ENCODE results near the gene TRIM33. TPM values are rescaled to one million over a fixed set of nuclear protein-coding genes. Genes with fewer than 3 reads are reported as not detected.
A peak's percentile ranks its signal among the peaks of the same experiment; 100 is the strongest.

The TRIM33 gene
- 12.2 and 17.4 TPM in 2 replicates for polyA plus RNA-seq (2011; rRNA removed)
- polyA minus RNA-seq (2011; rRNA and poly(A)+ RNA removed), result 12.9 and 16.8 TPM in 2 replicates

- DNase-seq (ENCODE audit: low read depth), result peak; percentile 62
- Histone ChIP-seq H3K4me3 (ENCODE audit: low read depth, low read length) (peak within 1 kb of the TSS; percentile 97), H3K27me3 (ENCODE audit: control insufficient read depth, insufficient read depth, low read length) (no peaks in the 10 kb centered on the region), H3K36me3 (ENCODE audit: control insufficient read depth, insufficient read depth, low read length) (no peaks in the 10 kb centered on the region)
- TF ChIP-seq, protein P1, sequence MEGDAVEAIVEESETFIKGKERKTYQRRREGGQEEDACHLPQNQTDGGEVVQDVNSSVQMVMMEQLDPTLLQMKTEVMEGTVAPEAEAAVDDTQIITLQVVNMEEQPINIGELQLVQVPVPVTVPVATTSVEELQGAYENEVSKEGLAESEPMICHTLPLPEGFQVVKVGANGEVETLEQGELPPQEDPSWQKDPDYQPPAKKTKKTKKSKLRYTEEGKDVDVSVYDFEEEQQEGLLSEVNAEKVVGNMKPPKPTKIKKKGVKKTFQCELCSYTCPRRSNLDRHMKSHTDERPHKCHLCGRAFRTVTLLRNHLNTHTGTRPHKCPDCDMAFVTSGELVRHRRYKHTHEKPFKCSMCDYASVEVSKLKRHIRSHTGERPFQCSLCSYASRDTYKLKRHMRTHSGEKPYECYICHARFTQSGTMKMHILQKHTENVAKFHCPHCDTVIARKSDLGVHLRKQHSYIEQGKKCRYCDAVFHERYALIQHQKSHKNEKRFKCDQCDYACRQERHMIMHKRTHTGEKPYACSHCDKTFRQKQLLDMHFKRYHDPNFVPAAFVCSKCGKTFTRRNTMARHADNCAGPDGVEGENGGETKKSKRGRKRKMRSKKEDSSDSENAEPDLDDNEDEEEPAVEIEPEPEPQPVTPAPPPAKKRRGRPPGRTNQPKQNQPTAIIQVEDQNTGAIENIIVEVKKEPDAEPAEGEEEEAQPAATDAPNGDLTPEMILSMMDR (IDR thresholded peaks at IDR 0.05; ENCODE audit: insufficient read depth, low read depth, low read length), result no peak
- ChIA-PET CTCF (interaction anchor here (1.8 kb wide), 1 partner anchor 165 kb away, joined by 7 read pairs; no protein-coding TSS in a partner anchor), POLR2A (no interaction called here)
These were observed at the start of gene TRIM33 for GRCh38 chr1:114511032-114511785. TSS of gene TRIM33 (minus strand) at chr1:114511203. CDS start at chr1:114511076, 127 bp downstream.

DNA sequence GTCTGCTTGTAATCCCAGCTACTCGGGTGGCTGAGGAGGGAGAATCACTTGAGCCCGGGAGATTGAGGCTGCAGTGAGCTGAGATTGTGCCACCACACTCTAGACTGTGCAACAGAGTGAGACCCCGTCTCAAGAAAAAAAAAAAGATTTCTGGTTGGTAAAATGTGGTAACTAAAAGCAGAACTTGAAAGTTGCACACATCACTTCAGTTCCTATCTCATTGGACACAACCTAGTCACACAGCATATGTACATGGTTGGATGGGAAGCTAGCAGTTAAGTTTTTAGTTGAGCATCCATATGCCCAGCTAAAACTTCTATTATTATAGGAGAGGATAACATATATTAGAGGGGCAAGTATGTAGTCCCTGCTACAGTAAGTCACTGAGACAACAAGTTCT lies 48.4 kb upstream of the TRIM33 start:
- H3K4me3 ChIP-seq (ENCODE audit: low read depth, low read length), result no peak overlapping the region
- TF ChIP-seq, protein P1 (IDR thresholded peaks at IDR 0.05; ENCODE audit: insufficient read depth, low read depth, low read length), result no peak
- no peaks in the 10 kb centered on the region for H3K36me3 ChIP-seq (ENCODE audit: control insufficient read depth, insufficient read depth, low read length)
- POLR2A ChIA-PET, result no interaction called here
- H3K27me3 ChIP-seq (ENCODE audit: control insufficient read depth, insufficient read depth, low read length), result no peaks in the 10 kb centered on the region
- no peak for DNase-seq (ENCODE audit: low read depth)
- CTCF ChIA-PET, result interaction anchor here (0.6 to 1.4 kb wide), 4 partner anchors 8 to 221 kb away, joined by 3 to 5 read pairs (median 3); no protein-coding TSS in a partner anchor

DNA sequence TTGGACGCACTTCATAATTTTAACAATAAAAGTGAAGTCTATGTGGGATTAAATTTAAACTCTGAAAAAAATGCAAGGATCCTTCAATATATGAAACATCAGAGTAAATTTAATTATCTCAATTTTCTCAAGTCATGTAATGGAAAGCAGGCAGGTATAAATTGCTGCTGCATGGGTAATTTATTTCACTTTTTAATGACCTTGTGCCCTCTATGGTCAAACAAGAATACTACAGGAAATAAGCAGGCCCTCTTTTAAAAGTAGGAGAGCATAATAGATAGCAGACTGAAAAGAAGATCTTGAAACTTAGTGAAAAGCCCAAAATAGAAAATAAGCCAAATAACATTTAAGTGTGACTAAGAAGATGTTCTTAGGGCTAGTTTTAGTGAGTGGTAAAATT lies 47.5 kb upstream of the TRIM33 start:
- H3K27me3 ChIP-seq (ENCODE audit: control insufficient read depth, insufficient read depth, low read length), result no peaks in the 10 kb centered on the region
- no peaks in the 10 kb centered on the region for H3K36me3 ChIP-seq (ENCODE audit: control insufficient read depth, insufficient read depth, low read length)
- ChIA-PET POLR2A (no interaction called here), CTCF (interaction anchor here (1.4 kb wide), 1 partner anchor 9 kb away, joined by 5 read pairs; no protein-coding TSS in a partner anchor)
- TF ChIP-seq, protein P1 (IDR thresholded peaks at IDR 0.05; ENCODE audit: insufficient read depth, low read depth, low read length), result peak; percentile 25; the same call in 1 of the 2 replicates
- H3K4me3 ChIP-seq (ENCODE audit: low read depth, low read length), result no peak overlapping the region
- DNase-seq (ENCODE audit: low read depth), result no peak

DNA sequence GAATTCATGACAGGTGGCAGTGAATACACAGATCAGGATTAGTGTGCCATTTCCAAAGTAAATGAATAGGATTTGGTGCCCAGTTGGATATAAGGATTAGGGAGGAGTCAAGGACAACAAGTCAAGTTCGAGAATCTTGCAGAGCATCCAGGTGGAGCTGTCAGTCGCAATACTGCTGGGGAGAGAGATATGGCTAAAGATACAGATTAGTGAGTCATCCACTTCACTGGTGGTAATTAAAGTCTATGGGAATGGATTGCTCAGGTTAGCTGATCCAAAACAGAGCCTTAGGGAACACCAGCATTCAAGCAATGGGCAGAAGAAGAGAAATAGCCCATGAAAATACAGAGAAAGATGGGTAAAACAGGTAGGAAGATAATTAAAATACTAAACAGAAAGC lies 43.6 kb upstream of the TRIM33 start:
- Histone ChIP-seq H3K27me3 (ENCODE audit: control insufficient read depth, insufficient read depth, low read length) (no peaks in the 10 kb centered on the region), H3K4me3 (ENCODE audit: low read depth, low read length) (no peak overlapping the region), H3K36me3 (ENCODE audit: control insufficient read depth, insufficient read depth, low read length) (no peaks in the 10 kb centered on the region)
- ChIA-PET POLR2A (no interaction called here), CTCF (interaction anchor here (1.1 kb wide), 1 partner anchor 209 kb away, joined by 3 read pairs; no protein-coding TSS in a partner anchor)
- TF ChIP-seq, protein P1 (IDR thresholded peaks at IDR 0.05; ENCODE audit: insufficient read depth, low read depth, low read length), result no peak
- no peak for DNase-seq (ENCODE audit: low read depth)

GRCh38 chr1:114552106-114552639 lies 41.2 kb upstream of the TRIM33 start:
- no peak overlapping the region for H3K4me3 ChIP-seq (ENCODE audit: low read depth, low read length)
- CTCF ChIA-PET, result no interaction called here
- no peaks in the 10 kb centered on the region for H3K27me3 ChIP-seq (ENCODE audit: control insufficient read depth, insufficient read depth, low read length)
- TF ChIP-seq, protein P1 (IDR thresholded peaks at IDR 0.05; ENCODE audit: insufficient read depth, low read depth, low read length), result no peak
- POLR2A ChIA-PET, result no interaction called here
- H3K36me3 ChIP-seq (ENCODE audit: control insufficient read depth, insufficient read depth, low read length), result no peaks in the 10 kb centered on the region
- DNase-seq (ENCODE audit: low read depth), result no peak
